WTC11 (cell line): ENCODE data around the gene AKR1C4. TPM values are rescaled to one million over a fixed set of nuclear protein-coding genes. Genes with fewer than 3 reads are reported as not detected.

Experiments
- ATAC-seq: fragments of 200-7000 bp; cut with Tn5 transposase; 2 replicates; pipeline ENCODE4 v1.10.0; 2021; ENCODE audit warnings: mild to moderate bottlenecking, moderate library complexity
- CTCF ChIA-PET: fragments of 300-600 bp; sonication (Branson Sonifier 250); formaldehyde crosslinking; loops from one replicate; lab custom pipeline; 2021; ENCODE audit warnings: antibody characterized with exemption; lab: Charles Lee
- POLR2A ChIA-PET: fragments of 350-600 bp; sonication (Branson Sonifier 250); formaldehyde crosslinking; loops from one replicate; lab custom pipeline; 2021; ENCODE audit warnings: antibody characterized with exemption; lab: Charles Lee
- DNase-seq: peaks from one replicate; pipeline ENCODE4 v3.0.0; 2021; ENCODE audit warnings: low spot score
- H3K27ac Mint-ChIP-seq: 2 replicates; pipeline ENCODE4 v1.8.0; 2021; ENCODE audit warnings: mixed read lengths
- H3K27me3 Mint-ChIP-seq: 2 replicates; pipeline ENCODE4 v1.8.0; 2021; ENCODE audit warnings: low read depth, mild to moderate bottlenecking, moderate library complexity, mixed read lengths
- H3K36me3 Mint-ChIP-seq: 2 replicates; pipeline ENCODE4 v1.8.0; 2021; ENCODE audit warnings: mixed read lengths
- H3K4me1 Mint-ChIP-seq: 2 replicates; pipeline ENCODE4 v1.8.0; 2022; ENCODE audit warnings: mixed read lengths
- H3K4me3 Mint-ChIP-seq: 2 replicates; pipeline ENCODE4 v1.8.0; 2021; ENCODE audit warnings: mild to moderate bottlenecking, moderate library complexity, mixed read lengths
- H3K9me3 Mint-ChIP-seq: 2 replicates; pipeline ENCODE4 v1.8.0; 2021; ENCODE audit warnings: mixed read lengths
- ATF1 ChIP-seq: sonication (generic); formaldehyde crosslinking; IDR thresholded peaks from 2 replicates; pipeline ENCODE4 v1.8.1; 2023; ENCODE audit warnings: mild to moderate bottlenecking, moderate library complexity, missing genetic modification reagents
- CREM ChIP-seq: sonication (generic); formaldehyde crosslinking; IDR thresholded peaks from 2 replicates; pipeline ENCODE4 v1.8.1; 2022; ENCODE audit warnings: mild to moderate bottlenecking, missing genetic modification reagents, moderate library complexity
- GRHL2 ChIP-seq: fragments of 250-450 bp; sonication (Bioruptor Pico); IDR thresholded peaks from 2 replicates; pipeline ENCODE4 v1.8.0; 2022; ENCODE audit warnings: mild to moderate bottlenecking, moderate library complexity; ENCODE audit not compliant: insufficient replicate concordance, severe bottlenecking
- HMGA2 ChIP-seq: fragments of 250-450 bp; sonication (Bioruptor Pico); IDR thresholded peaks from 2 replicates; pipeline ENCODE4 v1.4.0; 2021; ENCODE audit warnings: mild to moderate bottlenecking, moderate library complexity
- NFYB ChIP-seq: sonication (generic); formaldehyde crosslinking; conservative IDR thresholded peaks from 2 replicates; pipeline ENCODE4 v1.8.0; 2022; ENCODE audit warnings: low read depth, missing genetic modification reagents
- RELA ChIP-seq: sonication (generic); formaldehyde crosslinking; IDR thresholded peaks from 2 replicates; pipeline ENCODE4 v1.8.1; 2022; ENCODE audit warnings: missing genetic modification reagents, mild to moderate bottlenecking, borderline replicate concordance
- TEAD1 ChIP-seq: sonication (generic); formaldehyde crosslinking; IDR thresholded peaks from 2 replicates; pipeline ENCODE4 v1.8.0; 2022; ENCODE audit warnings: mild to moderate bottlenecking, missing genetic modification reagents
- total RNA-seq: library from RNA; stranded (reverse); gene quantifications from 3 replicates; pipeline ENCODE4 v1.2.3, GENCODE V29; 2021
- TF ChIP-seq, protein P1 (sequence below): fragments of 250-450 bp; sonication (Bioruptor Pico); IDR thresholded peaks from 2 replicates; pipeline ENCODE4 v1.9.0; 2021; ENCODE audit warnings: mild to moderate bottlenecking, borderline replicate concordance
- TF ChIP-seq, protein P2 (sequence below): fragments of 250-450 bp; sonication (Bioruptor Pico); IDR thresholded peaks from 2 replicates; pipeline ENCODE4 v1.9.0; 2021; ENCODE audit warnings: mild to moderate bottlenecking
- TF ChIP-seq, protein P3 (sequence below): fragments of 250-450 bp; sonication (Bioruptor Pico); IDR thresholded peaks from 2 replicates; pipeline ENCODE4 v1.8.0; 2021; ENCODE audit warnings: mild to moderate bottlenecking
- TF ChIP-seq, protein P4 (sequence below): sonication (generic); formaldehyde crosslinking; IDR thresholded peaks from 2 replicates; pipeline ENCODE4 v1.8.0; 2023; ENCODE audit warnings: missing genetic modification reagents, mild to moderate bottlenecking, borderline replicate concordance

AKR1C4 gene
- total RNA-seq, 1 experiment from 2014 or later = not detected

DNA sequence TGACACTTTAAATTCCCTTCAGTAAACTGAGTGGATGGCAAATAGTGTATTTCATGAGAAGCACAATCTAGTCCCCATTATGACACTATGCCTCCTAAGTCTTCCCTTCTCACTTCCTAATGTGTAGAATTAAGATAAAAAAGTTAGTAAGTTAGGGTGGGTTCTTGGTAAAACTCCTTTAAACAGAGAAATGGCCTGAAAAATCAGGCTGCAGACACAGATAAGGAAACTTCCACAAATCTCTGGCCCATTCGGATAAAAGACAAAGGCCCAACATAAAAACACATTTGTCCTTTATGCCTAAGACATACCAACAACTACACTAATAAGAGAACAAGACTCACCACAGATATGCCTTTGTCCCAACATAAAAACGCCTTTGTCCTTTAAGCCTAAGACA, 33.1 kb upstream of the AKR1C4 start:
- Mint-ChIP-seq H3K9me3 (peaks cover 95% of the 10 kb centered on the region), H3K27me3 (peaks cover 6% of the 10 kb centered on the region; the same call in 1 of the 2 replicates)
- no peak for DNase-seq

DNA sequence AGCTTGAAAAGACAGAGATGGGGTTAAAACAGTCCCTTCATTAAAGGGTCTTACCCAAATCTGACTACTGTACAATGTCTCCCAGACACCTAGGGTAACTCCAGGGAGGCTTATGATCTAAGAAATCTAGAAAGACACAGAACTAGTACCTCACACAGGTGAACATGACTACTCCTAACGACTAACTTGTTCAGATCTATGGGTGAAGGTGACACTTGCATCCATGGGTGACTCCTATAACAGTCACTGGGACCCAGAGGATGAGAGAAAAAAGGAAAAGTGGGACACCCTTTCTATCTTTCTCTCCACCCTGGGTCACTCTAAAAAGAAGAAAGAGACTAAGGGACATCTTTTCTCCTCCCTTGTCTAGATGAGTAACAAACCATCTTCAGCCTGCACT, 30.9 kb upstream of the AKR1C4 start:
- H3K4me3 Mint-ChIP-seq = no peak overlapping the region
- peaks cover 96% of the 10 kb centered on the region for H3K9me3 Mint-ChIP-seq
- TF ChIP-seq, protein P1, sequence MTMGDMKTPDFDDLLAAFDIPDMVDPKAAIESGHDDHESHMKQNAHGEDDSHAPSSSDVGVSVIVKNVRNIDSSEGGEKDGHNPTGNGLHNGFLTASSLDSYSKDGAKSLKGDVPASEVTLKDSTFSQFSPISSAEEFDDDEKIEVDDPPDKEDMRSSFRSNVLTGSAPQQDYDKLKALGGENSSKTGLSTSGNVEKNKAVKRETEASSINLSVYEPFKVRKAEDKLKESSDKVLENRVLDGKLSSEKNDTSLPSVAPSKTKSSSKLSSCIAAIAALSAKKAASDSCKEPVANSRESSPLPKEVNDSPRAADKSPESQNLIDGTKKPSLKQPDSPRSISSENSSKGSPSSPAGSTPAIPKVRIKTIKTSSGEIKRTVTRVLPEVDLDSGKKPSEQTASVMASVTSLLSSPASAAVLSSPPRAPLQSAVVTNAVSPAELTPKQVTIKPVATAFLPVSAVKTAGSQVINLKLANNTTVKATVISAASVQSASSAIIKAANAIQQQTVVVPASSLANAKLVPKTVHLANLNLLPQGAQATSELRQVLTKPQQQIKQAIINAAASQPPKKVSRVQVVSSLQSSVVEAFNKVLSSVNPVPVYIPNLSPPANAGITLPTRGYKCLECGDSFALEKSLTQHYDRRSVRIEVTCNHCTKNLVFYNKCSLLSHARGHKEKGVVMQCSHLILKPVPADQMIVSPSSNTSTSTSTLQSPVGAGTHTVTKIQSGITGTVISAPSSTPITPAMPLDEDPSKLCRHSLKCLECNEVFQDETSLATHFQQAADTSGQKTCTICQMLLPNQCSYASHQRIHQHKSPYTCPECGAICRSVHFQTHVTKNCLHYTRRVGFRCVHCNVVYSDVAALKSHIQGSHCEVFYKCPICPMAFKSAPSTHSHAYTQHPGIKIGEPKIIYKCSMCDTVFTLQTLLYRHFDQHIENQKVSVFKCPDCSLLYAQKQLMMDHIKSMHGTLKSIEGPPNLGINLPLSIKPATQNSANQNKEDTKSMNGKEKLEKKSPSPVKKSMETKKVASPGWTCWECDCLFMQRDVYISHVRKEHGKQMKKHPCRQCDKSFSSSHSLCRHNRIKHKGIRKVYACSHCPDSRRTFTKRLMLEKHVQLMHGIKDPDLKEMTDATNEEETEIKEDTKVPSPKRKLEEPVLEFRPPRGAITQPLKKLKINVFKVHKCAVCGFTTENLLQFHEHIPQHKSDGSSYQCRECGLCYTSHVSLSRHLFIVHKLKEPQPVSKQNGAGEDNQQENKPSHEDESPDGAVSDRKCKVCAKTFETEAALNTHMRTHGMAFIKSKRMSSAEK (CRISPR knock-in tag) = no peak
- H3K4me1 Mint-ChIP-seq = no peaks in the 10 kb centered on the region
- ATAC-seq (no peak), DNase-seq (no peak)
- H3K27ac Mint-ChIP-seq = no peak overlapping the region
- H3K36me3 Mint-ChIP-seq = peaks cover 81% of the 10 kb centered on the region
- H3K27me3 Mint-ChIP-seq = peaks cover 6% of the 10 kb centered on the region; the same call in 1 of the 2 replicates
- ChIA-PET CTCF (no interaction called here), POLR2A (no interaction called here)

More for the DNA sequence above, 33.1 kb upstream of the AKR1C4 start:
- peaks cover 76% of the 10 kb centered on the region for H3K36me3 Mint-ChIP-seq
- ChIA-PET CTCF (no interaction called here), POLR2A (no interaction called here)
- no peaks in the 10 kb centered on the region for H3K4me1 Mint-ChIP-seq
- no peak overlapping the region for H3K27ac Mint-ChIP-seq
- H3K4me3 Mint-ChIP-seq = no peak overlapping the region
- no peak for ATAC-seq
- no peak for TF ChIP-seq RELA (CRISPR knock-in tag)
- TF ChIP-seq, protein P2, sequence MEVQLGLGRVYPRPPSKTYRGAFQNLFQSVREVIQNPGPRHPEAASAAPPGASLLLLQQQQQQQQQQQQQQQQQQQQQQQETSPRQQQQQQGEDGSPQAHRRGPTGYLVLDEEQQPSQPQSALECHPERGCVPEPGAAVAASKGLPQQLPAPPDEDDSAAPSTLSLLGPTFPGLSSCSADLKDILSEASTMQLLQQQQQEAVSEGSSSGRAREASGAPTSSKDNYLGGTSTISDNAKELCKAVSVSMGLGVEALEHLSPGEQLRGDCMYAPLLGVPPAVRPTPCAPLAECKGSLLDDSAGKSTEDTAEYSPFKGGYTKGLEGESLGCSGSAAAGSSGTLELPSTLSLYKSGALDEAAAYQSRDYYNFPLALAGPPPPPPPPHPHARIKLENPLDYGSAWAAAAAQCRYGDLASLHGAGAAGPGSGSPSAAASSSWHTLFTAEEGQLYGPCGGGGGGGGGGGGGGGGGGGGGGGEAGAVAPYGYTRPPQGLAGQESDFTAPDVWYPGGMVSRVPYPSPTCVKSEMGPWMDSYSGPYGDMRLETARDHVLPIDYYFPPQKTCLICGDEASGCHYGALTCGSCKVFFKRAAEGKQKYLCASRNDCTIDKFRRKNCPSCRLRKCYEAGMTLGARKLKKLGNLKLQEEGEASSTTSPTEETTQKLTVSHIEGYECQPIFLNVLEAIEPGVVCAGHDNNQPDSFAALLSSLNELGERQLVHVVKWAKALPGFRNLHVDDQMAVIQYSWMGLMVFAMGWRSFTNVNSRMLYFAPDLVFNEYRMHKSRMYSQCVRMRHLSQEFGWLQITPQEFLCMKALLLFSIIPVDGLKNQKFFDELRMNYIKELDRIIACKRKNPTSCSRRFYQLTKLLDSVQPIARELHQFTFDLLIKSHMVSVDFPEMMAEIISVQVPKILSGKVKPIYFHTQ (CRISPR knock-in tag) = no peak
- no peak for TF ChIP-seq NFYB
- TF ChIP-seq HMGA2 = no peak
- TF ChIP-seq, protein P3, sequence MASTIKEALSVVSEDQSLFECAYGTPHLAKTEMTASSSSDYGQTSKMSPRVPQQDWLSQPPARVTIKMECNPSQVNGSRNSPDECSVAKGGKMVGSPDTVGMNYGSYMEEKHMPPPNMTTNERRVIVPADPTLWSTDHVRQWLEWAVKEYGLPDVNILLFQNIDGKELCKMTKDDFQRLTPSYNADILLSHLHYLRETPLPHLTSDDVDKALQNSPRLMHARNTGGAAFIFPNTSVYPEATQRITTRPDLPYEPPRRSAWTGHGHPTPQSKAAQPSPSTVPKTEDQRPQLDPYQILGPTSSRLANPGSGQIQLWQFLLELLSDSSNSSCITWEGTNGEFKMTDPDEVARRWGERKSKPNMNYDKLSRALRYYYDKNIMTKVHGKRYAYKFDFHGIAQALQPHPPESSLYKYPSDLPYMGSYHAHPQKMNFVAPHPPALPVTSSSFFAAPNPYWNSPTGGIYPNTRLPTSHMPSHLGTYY = no peak
- TF ChIP-seq ATF1 = no peak
- TF ChIP-seq, protein P4, sequence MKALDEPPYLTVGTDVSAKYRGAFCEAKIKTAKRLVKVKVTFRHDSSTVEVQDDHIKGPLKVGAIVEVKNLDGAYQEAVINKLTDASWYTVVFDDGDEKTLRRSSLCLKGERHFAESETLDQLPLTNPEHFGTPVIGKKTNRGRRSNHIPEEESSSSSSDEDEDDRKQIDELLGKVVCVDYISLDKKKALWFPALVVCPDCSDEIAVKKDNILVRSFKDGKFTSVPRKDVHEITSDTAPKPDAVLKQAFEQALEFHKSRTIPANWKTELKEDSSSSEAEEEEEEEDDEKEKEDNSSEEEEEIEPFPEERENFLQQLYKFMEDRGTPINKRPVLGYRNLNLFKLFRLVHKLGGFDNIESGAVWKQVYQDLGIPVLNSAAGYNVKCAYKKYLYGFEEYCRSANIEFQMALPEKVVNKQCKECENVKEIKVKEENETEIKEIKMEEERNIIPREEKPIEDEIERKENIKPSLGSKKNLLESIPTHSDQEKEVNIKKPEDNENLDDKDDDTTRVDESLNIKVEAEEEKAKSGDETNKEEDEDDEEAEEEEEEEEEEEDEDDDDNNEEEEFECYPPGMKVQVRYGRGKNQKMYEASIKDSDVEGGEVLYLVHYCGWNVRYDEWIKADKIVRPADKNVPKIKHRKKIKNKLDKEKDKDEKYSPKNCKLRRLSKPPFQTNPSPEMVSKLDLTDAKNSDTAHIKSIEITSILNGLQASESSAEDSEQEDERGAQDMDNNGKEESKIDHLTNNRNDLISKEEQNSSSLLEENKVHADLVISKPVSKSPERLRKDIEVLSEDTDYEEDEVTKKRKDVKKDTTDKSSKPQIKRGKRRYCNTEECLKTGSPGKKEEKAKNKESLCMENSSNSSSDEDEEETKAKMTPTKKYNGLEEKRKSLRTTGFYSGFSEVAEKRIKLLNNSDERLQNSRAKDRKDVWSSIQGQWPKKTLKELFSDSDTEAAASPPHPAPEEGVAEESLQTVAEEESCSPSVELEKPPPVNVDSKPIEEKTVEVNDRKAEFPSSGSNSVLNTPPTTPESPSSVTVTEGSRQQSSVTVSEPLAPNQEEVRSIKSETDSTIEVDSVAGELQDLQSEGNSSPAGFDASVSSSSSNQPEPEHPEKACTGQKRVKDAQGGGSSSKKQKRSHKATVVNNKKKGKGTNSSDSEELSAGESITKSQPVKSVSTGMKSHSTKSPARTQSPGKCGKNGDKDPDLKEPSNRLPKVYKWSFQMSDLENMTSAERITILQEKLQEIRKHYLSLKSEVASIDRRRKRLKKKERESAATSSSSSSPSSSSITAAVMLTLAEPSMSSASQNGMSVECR = no peak
- no peak for TF ChIP-seq TEAD1 (CRISPR knock-in tag)
- no peak for TF ChIP-seq GRHL2
- TF ChIP-seq CREM = no peak
